CD14-positive monocyte (primary cell): Measurements from ENCODE around the gene TRAIP. TPM values are rescaled to one million over a fixed set of nuclear protein-coding genes. Genes with fewer than 3 reads are reported as not detected.
"Not testable (repeated sequence)": the region's sequence is repeated elsewhere in the genome, so short reads cannot be mapped to it uniquely, and the experiment has no call there.

Experiments
- DNase-seq, 3 donors: peaks; one replicate each; pipeline ENCODE4 v3.0.0-alpha.2; 2011 to 2022
- H2AFZ ChIP-seq: 2 replicates; pipeline ENCODE4 v1.6.0; 2012; ENCODE audit warnings: mild to moderate bottlenecking, low read depth, low read length, inconsistent platforms; ENCODE audit not compliant: insufficient read depth, poor library complexity, severe bottlenecking
- H3K27ac ChIP-seq, 2 donors: 1 replicate in 1 of 2; 2 replicates in 1 of 2; pipeline ENCODE4 v1.5.1; 2012 to 2013; ENCODE audit warnings: low read length in 2 of 2, control low read depth in 1 of 2, inconsistent platforms in 1 of 2, low read depth in 1 of 2, mild to moderate bottlenecking in 1 of 2
- H3K27me3 ChIP-seq, 2 donors: one replicate each; pipeline versions ENCODE4 v1.6.0 to v1.6.1; 2011 to 2013; ENCODE audit warnings: low read length in 2 of 2; ENCODE audit not compliant: control insufficient read depth in 2 of 2, insufficient read depth in 2 of 2
- H3K36me3 ChIP-seq, 2 donors: replicated peaks in 1 of 2; 1 replicate in 1 of 2; 2 replicates in 1 of 2; pipeline versions ENCODE4 v1.5.1 to v1.6.1; 2012 to 2013; ENCODE audit warnings: low read length in 2 of 2, control low read depth in 1 of 2, inconsistent platforms in 1 of 2, mild to moderate bottlenecking in 1 of 2; ENCODE audit not compliant: insufficient read depth in 2 of 2, control insufficient read depth in 1 of 2
- H3K4me1 ChIP-seq, 2 donors: 1 replicate in 1 of 2; 2 replicates in 1 of 2; pipeline versions ENCODE4 v1.5.1 to v1.6.1; 2012 to 2013; ENCODE audit warnings: low read length in 2 of 2, control low read depth in 1 of 2, inconsistent platforms in 1 of 2, mild to moderate bottlenecking in 1 of 2, moderate library complexity in 1 of 2; ENCODE audit not compliant: insufficient read depth in 2 of 2, control insufficient read depth in 1 of 2
- H3K4me2 ChIP-seq: replicated peaks from 2 replicates; pipeline ENCODE3; 2012; ENCODE audit warnings: low read length, moderate library complexity, mild to moderate bottlenecking; ENCODE audit not compliant: poor library complexity, severe bottlenecking; ENCODE audit errors: extremely low read depth
- H3K4me3 ChIP-seq, 3 experiments: fragments of 200-600 bp in 1 of 3; sonication (generic) in 1 of 3; replicated peaks in 1 of 3; 1 replicate in 2 of 3; 2 replicates in 1 of 3; pipeline ENCODE4 v1.5.1; 2011 to 2013; ENCODE audit warnings: low read length in 3 of 3, mild to moderate bottlenecking in 3 of 3, control low read depth in 2 of 3, low read depth in 2 of 3, inconsistent platforms in 1 of 3, moderate library complexity in 1 of 3
- H3K79me2 ChIP-seq: 2 replicates; pipeline ENCODE4 v1.6.0; 2012; ENCODE audit warnings: mild to moderate bottlenecking, control low read depth, inconsistent platforms, low read length, moderate library complexity; ENCODE audit not compliant: insufficient read depth
- H3K9ac ChIP-seq: 2 replicates; pipeline ENCODE4 v1.6.0; 2017; ENCODE audit warnings: low read length, mild to moderate bottlenecking; ENCODE audit not compliant: insufficient read depth, poor library complexity, severe bottlenecking
- H3K9me3 ChIP-seq, 2 donors: replicated peaks in 1 of 2; 1 replicate in 1 of 2; 2 replicates in 1 of 2; pipeline versions ENCODE4 v1.5.1 to v1.6.1; 2012 to 2013; ENCODE audit warnings: low read length in 2 of 2, control low read depth in 1 of 2; ENCODE audit not compliant: control insufficient read depth in 1 of 2, insufficient read depth in 1 of 2
- H4K20me1 ChIP-seq: 2 replicates; pipeline ENCODE4 v1.6.0; 2012; ENCODE audit warnings: mild to moderate bottlenecking, low read length, control low read depth, moderate library complexity; ENCODE audit not compliant: insufficient read depth
- H3K27ac Mint-ChIP-seq, 7 donors: one replicate each; pipeline ENCODE4 v1.8.0; 2020; ENCODE audit warnings: mild to moderate bottlenecking in 7 of 7, mixed read lengths in 7 of 7, moderate library complexity in 6 of 7, inconsistent platforms in 2 of 7
- H3K27me3 Mint-ChIP-seq, 3 donors: one replicate each; pipeline ENCODE4 v1.8.0; 2021 to 2022; ENCODE audit warnings: low read depth in 3 of 3, mild to moderate bottlenecking in 3 of 3, mixed read lengths in 3 of 3, moderate library complexity in 3 of 3, inconsistent platforms in 1 of 3
- H3K36me3 Mint-ChIP-seq, 2 donors: one replicate each; pipeline ENCODE4 v1.8.0; 2020; ENCODE audit warnings: mixed read lengths in 2 of 2, inconsistent platforms in 1 of 2, mild to moderate bottlenecking in 1 of 2
- H3K4me1 Mint-ChIP-seq: one replicate; pipeline ENCODE4 v1.8.0; 2020; ENCODE audit warnings: mild to moderate bottlenecking, mixed read lengths
- H3K4me3 Mint-ChIP-seq, 2 donors: one replicate each; pipeline ENCODE4 v1.8.0; 2020; ENCODE audit warnings: mild to moderate bottlenecking in 2 of 2, mixed read lengths in 2 of 2, moderate library complexity in 1 of 2
- H3K9me3 Mint-ChIP-seq, 7 donors: one replicate each; pipeline ENCODE4 v1.8.0; 2020 to 2022; ENCODE audit warnings: mixed read lengths in 7 of 7, mild to moderate bottlenecking in 6 of 7, moderate library complexity in 6 of 7, inconsistent platforms in 2 of 7
- WGBS: methylation state at CpG from one replicate; pipeline ENCODE4 v1.1.5; 2013; ENCODE audit warnings: missing lambda C conversion rate; ENCODE audit not compliant: insufficient coverage; 5-methylcytosine and 5-hydroxymethylcytosine counted together
- intact Hi-C, 2 donors: fragments of 100-400 bp; cut with micrococcal nuclease; formaldehyde crosslinking; loops; one replicate each; pipeline versions ENCODE4 v1.15.0 to v1.15.1; 2023
- polyA minus RNA-seq: library from RNA; depleted of rRNA, polyadenylated mRNA; stranded (reverse); fragments of >200 nt; gene quantifications from 2 replicates; pipeline ENCODE4 v1.2.3, GENCODE V29; 2012
- polyA plus RNA-seq, 3 donors: library from polyadenylated mRNA; depleted of rRNA in 1 of 3; unstranded in 2 of 3; stranded (reverse) in 1 of 3; fragments of 300-500 nt in 2 of 3; fragments of >200 nt in 1 of 3; fragmentation: Illumina TruSeq in 2 of 3; gene quantifications; 1 replicate in 2 of 3; 2 replicates in 1 of 3; pipeline ENCODE4 v1.2.3, GENCODE V29; 2012 to 2021
- total RNA-seq, 12 experiments: library from RNA in 1 of 12; stranded (reverse) in 1 of 12; fragments of 120-200 nt in 1 of 12; gene quantifications; one replicate each; pipeline ENCODE4 v1.2.4 and lab custom pipeline; 2013 to 2026; ENCODE audit warnings: mixed read lengths in 6 of 12, inconsistent platforms in 1 of 12
- TF ChIP-seq, protein P1 (sequence below): fragments of 200-600 bp; IDR thresholded peaks from one replicate; pipeline ENCODE4 v1.8.0; 2022; ENCODE audit warnings: antibody characterized with exemption, mild to moderate bottlenecking

Gene TRAIP
- total RNA-seq (2013), result 0.96 TPM
- polyA plus RNA-seq (1 to 10 TPM in 1 of 3 donors, under 1 TPM in 2; 0.68 to 1.1 (median 0.95) TPM), polyA minus RNA-seq (0.42 and 0.88 TPM in 2 replicates), total RNA-seq (lab: John Stamatoyannopoulos, UW) (0 to 1.0 (median 0.27) reads per million in 11 experiments)

DNA sequence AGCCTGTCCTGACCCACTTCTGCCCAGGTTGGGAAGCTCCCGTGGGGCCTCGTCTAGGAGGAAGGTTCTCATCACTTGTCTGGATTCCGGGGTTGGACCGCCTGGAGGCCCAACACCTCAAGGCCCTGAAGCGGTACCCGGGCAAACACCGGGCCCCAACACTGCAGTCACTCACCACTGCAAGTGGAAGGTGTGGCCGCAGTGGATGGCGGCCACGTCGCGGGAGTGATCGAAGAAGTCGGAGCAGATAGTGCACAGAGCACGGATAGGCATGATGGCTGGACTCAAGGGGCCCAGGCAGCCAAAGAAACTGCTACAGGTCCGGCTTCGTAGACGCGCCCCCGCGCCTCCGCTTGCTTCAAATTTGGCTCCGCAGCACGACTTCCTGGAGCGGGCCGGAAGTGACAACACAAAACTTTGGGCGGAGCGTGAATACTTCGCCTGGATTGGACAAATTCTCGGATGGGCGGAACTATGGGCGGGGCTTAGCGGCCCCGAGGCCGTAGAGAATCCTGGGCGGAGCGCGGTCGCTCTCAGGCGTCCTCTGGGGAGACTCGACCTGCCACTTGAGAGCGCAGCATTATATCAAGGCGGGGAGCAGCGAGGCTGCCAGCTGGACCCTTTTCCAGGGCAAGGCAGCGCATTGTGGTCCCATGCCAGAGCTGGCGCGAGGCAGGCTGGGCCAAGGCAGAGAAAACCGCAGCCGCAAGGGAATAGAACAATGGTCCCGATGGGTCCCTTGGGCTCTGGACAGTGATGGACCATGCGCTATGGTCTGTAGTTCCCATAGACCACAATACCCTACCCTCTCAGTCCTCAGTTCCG lies at the start of gene TRAIP:
Gene TRAIP, minus strand, starts transcription at position 384 of the 825 bp plus-strand sequence. Its CDS starts 111 bp downstream, at position 273.
- peak within 1 kb of the TSS; percentile 32 to 88 for H3K27ac ChIP-seq
- WGBS, result 2% methylated on average over 49 of the region's 52 CpGs
- DNase-seq, result peak; percentile 90 to 94 (median 92)
- peaks cover 26% of the 10 kb centered on the region for H3K79me2 ChIP-seq
- no peaks in the 10 kb centered on the region for H3K27me3 ChIP-seq
- Mint-ChIP-seq H3K4me3 (peak within 1 kb of the TSS; percentile 82 to 89), H3K4me1 (peaks cover 16% of the 10 kb centered on the region), H3K27ac (peak within 1 kb of the TSS; percentile 68 to 96 (median 89)), H3K36me3 (no peaks in the 10 kb centered on the region), H3K9me3 (peaks cover 0 to 5% (median 0%) of the 10 kb centered on the region in 7 donors), H3K27me3 (peaks cover 0 to 2% (median 1%) of the 10 kb centered on the region in 3 donors)
- intact Hi-C loops, result loop anchor here (5.0 kb wide), 1 partner anchor 71 kb away; the partner anchor contains the start of gene MON1A (in 2 of the 2)
- H2AFZ ChIP-seq, result peak within 1 kb of the TSS; percentile 97
- TF ChIP-seq, protein P1, sequence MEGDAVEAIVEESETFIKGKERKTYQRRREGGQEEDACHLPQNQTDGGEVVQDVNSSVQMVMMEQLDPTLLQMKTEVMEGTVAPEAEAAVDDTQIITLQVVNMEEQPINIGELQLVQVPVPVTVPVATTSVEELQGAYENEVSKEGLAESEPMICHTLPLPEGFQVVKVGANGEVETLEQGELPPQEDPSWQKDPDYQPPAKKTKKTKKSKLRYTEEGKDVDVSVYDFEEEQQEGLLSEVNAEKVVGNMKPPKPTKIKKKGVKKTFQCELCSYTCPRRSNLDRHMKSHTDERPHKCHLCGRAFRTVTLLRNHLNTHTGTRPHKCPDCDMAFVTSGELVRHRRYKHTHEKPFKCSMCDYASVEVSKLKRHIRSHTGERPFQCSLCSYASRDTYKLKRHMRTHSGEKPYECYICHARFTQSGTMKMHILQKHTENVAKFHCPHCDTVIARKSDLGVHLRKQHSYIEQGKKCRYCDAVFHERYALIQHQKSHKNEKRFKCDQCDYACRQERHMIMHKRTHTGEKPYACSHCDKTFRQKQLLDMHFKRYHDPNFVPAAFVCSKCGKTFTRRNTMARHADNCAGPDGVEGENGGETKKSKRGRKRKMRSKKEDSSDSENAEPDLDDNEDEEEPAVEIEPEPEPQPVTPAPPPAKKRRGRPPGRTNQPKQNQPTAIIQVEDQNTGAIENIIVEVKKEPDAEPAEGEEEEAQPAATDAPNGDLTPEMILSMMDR, result no peak
- H3K4me3 ChIP-seq, result peak within 1 kb of the TSS; percentile 65 to 83 (median 82)
- H4K20me1 ChIP-seq, result no peaks in the 10 kb centered on the region
- H3K36me3 ChIP-seq, result no peaks in the 10 kb centered on the region
- H3K4me2 ChIP-seq, result peak within 1 kb of the TSS; percentile 89
- no peaks in the 10 kb centered on the region for H3K9me3 ChIP-seq
- H3K9ac ChIP-seq, result peak within 1 kb of the TSS; percentile 68
- peaks cover 13 to 16% of the 10 kb centered on the region in 2 donors for H3K4me1 ChIP-seq

- H3K27me3 ChIP-seq, H3K27ac Mint-ChIP-seq, H4K20me1 ChIP-seq, H3K36me3 Mint-ChIP-seq, H3K9me3 ChIP-seq, intact Hi-C loops, H3K4me3 ChIP-seq, H3K27ac ChIP-seq, H3K4me2 ChIP-seq, H3K79me2 ChIP-seq, H3K9me3 Mint-ChIP-seq, H3K9ac ChIP-seq, DNase-seq, H3K27me3 Mint-ChIP-seq: not testable (repeated sequence)
- Mint-ChIP-seq H3K4me1 (peaks cover 21% of the 10 kb centered on the region), H3K4me3 (peak overlapping the region in 1 of 2 donors; percentile 79)
- peaks cover 4 to 12% of the 10 kb centered on the region in 2 donors for H3K36me3 ChIP-seq
- WGBS, result 98% methylated on average over 8 of the region's 13 CpGs
- peaks cover 19 to 25% of the 10 kb centered on the region in 2 donors for H3K4me1 ChIP-seq
- peak overlapping the region; percentile 97 for H2AFZ ChIP-seq
Observed at GRCh38 chr3:49904448-49904847, 48.1 kb upstream of the TRAIP start.
